ENCODE data around the gene TEKTIP1.

GRCh38 chr19:3590991-3591659, 52.2 kb downstream of the TEKTIP1 start:
- no peak for TF ChIP-seq SREBF1 (IDR thresholded peaks at IDR 0.05; ENCODE audit: borderline replicate concordance, low read depth, low read length)
- TF ChIP-seq ZNF133 (CRISPR knock-in tag; IDR thresholded peaks at IDR 0.05): no peak
- no peak for TF ChIP-seq ZNF121 (CRISPR knock-in tag; conservative IDR thresholded peaks at IDR 0.05)
- TF ChIP-seq CTCF (IDR thresholded peaks at IDR 0.05 in 2 of 3, conservative IDR thresholded peaks at IDR 0.05 in 1 of 3; ENCODE audit: insufficient read depth in 2 of 3, low read depth in 1 of 3, low read length in 3 of 3): no peak
- TF ChIP-seq SP2 (IDR thresholded peaks at IDR 0.05; ENCODE audit: extremely low read depth, low read depth, low read length, poor library complexity, severe bottlenecking): no peak

All from K562 (cell line).